ENCODE results near the gene LRP5.
"Not testable (repeated sequence)": the region's sequence is repeated elsewhere in the genome, so short reads cannot be mapped to it uniquely, and the experiment has no call there.

The LRP5 gene

DNA sequence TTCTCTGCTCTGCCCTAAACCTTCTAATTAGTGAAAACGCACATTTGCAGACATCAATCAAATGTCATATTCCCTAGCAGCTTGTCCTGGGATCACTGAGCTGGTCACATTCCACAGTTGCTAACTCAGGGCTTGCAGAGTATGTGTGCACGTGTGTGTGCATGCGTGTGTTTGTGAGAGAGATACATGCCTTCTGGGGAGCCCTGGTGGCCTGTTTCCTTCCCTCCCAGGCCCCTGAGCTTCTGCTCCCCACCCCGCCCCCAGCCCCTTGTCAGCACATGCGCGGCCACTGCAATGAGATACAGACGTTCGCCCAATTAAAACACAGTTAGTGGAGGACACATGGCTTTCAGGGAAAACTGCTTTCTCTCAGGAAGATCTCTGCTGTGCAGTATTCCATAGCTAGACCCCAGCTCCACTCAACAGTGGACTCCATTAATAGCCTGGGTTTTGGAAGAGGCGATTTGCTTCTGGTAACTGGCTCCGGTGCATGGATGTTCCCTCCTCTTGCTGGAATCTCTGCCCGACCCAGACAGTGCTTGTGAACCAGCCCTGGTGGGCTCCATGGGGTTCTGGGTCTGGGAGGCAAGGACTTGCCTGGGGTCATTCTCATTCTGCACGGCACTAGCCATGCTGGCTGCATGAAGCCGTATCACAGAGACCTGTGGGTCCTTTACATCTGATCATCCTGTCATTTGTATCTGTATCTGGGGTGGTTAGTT is 17.7 kb downstream of the LRP5 start:
- no peak for DNase-seq

DNA sequence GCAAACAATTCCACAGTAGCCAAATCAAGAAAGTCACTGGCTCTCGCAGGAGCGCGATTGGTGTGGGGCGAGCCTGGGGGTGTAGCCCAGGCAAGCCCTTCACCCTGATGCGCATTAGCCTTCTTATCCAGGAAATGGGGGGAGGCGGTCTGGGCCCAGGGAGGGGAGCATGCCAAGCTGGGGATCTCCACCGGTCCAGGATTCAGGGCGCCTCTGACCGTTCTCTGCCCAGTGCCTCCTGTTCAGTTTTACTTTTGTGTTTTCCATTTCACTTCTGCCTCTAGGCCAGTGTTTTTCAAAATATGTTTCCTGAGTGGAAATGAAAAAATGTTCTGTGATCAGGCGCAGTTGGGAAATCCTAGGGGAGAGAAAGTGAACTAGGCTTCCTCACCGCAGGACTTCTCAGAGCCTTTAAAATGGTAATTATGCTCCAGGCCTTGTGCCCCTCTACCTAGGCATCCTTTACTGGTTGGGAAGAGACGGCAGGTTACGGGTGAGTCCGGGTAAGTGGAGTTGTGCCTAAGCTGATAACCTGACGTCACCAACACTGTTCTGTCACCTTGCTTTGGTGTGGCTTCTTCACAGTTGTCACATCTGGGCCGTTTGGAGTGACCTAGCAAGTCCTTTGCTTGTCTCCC is 18.4 kb downstream of the LRP5 start:
- no peak for DNase-seq

DNA sequence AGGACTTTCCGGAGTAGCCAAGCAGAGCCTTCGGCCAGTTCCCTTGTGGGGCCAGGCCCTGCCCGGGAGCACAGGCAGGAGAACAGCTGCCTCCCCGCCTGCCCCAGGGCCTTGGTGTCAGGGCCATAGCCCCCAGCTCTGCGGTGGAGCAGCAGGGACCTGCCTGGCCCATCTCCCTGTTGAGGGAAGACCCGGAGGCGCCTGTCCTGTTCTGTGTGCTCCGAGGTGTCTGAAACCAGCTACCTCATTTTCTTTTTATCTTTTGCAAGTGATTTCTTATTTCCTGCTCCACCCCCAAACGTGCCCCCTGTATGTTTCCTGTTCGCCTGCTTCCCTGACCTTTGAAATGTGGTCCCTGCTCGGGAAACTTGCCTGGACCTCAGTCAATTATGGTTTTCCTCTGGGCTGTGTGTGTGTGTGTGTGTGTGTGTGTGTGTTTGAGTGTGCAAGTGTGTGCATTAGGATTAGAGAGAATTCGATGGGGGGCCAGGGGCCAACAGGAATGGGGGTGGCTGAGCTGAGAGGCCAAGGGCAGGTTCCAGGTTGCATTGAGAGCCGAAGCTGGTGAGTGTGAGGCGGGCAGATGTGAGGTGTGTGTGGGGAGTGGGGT is 19.1 kb downstream of the LRP5 start:
- no peak for DNase-seq

DNA sequence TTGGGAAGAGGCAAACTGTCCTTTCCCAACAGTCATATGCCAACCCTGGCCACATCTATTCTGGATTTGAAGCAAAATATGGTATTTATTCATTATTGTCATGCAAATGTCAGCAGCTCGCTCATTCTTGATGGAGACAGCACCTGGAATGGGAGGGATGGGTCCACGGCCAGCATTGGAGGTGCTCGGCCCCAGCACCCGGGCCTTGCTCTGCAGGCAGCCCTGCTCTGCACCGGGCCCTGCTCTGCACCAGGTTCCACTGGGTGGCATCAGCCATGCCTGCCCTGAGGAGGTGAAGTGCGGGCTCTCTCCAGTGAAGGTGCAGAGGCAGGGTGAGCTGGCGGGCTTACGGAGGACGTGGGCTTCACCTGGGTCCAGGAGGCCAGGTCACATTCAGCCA is 19.8 kb downstream of the LRP5 start:
- DNase-seq: no peak

DNA sequence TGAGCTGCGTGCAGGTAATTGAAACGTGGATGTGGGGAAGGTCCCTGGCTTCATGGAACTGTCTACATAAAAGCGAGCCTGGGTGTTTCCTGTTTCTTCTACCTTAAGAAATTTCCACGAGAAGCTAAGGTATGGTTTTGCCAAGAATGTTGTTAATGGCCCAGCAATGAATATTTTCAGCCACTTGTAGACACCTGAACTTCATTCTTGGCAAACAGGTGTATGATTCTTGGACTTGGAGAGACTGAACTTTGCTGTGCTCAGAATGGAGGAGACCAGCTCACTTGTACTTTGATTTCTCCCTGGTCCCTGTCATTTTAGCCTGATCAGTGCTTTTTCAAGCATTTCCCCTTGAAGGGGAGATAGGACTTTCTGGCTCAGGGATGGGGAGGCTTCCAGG is 20.8 kb downstream of the LRP5 start:
- DNase-seq: no peak

DNA sequence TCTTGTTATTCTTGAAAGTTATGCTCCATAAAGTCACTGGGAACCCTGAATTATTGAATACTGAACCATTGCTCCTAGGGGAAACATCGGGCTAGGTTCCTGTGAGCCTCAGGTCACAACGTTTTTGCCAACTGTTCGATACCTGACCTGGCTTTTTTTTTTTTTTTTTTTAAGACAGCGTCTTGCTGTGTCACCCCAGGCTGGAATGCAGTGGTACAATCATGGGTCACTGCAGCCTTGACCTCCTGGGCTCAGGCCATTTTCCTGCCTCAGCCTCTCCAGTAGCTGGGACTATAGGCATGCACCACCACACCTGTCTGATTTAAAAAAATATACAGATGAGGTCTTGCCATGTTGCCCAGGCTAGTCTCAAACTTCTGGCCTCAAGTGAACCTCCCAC is 22.5 kb downstream of the LRP5 start:
- DNase-seq: no peak

DNA sequence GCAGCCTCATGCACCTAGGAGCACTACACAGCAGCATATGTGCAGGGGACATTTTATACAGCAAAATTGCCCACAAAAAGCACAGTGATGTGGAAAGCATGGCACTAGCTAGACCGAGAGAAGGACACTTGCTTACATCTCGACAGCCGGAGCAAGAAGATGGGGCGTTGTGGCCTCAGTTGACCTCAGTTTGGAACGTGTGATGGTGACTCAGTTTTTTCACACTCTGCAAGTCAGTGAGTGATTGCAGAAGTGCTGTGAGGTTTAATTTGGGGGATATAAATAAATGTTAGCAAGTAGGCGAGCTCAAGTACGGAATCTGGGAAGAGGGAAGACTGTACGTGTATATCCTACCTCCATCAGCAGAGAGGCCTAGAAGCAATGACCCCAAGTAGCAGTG is 23.3 kb downstream of the LRP5 start:
- DNase-seq: no peak

DNA sequence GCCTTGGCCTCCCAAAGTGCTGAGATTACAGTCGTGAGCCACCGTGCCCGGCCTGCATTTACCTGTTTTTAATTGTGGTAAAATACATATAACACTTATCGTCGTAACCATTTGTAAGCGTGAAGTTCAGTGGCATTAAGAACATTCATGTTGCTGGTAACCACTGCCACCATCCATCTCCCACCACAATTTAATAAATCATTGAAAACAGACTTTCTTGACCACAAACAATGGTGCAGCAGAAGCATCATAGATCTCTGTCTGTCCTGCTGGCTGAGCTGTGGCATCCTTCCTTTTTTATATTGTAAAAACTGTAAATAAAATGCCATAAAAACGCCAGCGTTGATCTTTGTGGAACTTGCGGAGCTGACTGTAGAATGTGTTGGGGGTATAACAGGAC is 24.3 kb downstream of the LRP5 start:
- no peak for DNase-seq

DNA sequence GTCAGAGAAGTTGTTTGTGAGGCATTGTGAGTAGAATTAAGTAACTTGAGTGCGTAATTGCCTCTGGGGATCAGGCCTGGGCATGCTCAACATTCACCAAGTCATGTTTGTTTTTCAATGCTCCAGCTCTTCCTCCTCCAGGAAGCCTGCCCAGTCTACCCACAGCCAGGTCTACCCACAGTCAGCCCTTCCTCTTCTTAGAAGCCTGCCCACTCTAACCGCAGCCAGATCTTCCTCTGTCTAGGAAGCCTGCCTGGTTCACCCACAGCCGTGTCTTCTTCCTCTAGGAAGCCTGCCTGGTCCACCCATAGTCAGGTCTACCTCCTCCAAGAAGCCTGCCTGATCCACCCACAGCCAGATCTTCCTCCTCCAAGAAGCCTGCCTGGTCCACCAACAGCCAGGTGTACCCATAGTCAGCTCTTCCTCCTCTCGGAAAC is 25.0 kb downstream of the LRP5 start:
- DNase-seq: peak; percentile 21

DNA sequence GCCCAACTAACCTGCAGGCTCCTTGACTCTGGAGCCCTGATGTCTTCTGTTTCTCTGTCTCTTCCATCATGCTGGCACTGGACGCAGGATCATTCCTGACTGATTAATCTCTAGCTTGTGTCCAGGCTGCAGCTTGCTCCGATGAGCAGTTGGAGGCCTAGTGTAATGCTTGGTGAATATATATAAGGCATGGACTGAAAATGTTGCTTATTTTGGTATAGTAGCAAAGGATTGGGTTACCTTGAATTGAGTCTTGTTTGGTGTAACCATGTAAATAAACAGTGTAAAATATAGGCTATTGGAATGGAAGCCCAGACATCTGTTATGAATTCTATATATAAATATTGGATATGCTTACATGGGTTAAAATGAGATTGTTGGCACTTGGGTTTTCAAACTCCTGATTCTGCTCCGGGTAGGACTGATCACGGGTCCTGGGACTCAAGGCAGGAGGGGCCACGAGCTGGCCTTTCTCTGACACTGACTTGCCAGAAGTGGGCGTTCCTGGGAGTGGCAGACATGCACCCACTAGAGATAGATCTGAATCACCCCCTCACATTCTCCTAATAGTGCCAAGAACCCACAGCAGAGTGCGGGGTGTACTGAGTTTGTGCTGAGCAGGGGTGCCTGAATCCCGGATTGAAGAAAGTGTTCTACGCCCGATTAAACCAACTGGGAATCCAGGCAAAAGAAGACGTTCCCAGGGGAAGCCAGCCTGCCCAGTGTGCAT is 25.8 kb downstream of the LRP5 start:
- DNase-seq: no peak

DNA sequence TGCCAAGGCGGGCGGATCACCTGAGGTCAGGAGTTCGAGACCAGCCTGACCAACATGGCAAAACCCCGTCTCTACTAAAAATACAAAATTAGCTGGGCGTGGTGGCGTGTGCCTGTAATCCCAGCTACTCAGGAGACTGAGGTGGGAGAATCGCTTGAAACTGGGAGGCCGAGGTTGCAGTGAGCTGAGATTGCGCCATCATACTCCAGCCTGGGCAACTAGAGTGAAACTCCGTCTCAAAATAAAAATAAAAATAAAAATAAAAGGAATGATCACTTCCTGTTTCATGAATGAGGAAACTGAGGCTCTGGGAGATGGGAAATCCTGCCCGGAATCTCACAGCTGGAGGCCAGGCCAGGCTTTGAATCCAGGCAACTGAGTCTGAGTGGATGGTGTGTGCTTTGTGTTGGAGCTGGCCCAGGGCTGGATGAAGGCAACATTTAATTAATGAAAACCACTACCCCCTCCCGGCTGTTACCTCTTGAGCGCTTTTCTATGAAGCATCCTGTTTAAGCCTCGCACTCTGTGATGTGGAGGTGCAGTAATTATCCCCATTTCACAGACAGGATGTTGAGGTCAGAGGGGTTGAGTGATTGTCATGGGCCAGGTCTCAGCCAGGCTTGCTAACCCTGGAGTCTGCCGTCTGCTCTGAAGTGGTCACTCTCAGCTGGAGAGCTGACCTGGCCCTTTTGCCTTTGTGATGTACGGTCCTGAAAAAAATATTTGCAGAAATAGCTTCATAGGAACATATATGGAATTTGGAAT is 27.8 kb downstream of the LRP5 start:
- peak; percentile 25 for DNase-seq

DNA sequence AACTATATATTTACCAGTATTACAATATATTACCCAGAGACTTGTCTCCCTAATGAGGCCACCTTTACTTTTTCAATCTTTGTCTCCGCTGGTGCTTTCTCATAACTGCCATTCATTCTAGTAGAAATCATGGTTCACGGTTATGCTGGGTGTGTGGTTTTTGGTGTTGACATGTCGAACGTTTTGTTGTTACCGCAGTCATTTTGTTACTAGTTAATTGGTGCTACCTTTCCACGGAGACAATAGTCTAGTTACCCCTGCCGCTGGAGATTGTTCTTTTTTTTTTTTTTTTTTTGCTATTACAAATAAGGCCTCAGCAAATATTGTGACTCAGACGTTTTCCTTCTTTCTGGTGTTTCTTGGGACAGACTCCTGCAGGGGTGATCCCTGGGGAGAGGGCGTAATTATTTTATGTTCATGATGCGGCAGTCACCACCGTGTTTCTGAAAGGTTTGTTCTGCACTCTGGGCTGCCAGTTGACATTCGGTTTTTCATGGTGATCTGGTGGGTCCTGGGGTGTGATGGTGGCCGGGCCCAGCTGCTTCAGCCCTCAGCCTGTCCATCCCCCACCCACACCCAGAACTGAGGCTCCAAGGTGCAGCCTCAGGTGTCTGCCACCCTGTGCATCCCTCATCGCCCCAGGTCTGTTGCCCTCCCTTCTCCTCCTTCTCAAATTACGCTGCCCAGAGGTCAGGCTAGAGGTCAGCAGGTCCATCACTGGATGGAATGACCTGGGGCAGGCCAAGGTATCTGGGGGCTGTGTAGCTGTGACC is 28.6 kb downstream of the LRP5 start:
- peak; percentile 76 for DNase-seq

DNA sequence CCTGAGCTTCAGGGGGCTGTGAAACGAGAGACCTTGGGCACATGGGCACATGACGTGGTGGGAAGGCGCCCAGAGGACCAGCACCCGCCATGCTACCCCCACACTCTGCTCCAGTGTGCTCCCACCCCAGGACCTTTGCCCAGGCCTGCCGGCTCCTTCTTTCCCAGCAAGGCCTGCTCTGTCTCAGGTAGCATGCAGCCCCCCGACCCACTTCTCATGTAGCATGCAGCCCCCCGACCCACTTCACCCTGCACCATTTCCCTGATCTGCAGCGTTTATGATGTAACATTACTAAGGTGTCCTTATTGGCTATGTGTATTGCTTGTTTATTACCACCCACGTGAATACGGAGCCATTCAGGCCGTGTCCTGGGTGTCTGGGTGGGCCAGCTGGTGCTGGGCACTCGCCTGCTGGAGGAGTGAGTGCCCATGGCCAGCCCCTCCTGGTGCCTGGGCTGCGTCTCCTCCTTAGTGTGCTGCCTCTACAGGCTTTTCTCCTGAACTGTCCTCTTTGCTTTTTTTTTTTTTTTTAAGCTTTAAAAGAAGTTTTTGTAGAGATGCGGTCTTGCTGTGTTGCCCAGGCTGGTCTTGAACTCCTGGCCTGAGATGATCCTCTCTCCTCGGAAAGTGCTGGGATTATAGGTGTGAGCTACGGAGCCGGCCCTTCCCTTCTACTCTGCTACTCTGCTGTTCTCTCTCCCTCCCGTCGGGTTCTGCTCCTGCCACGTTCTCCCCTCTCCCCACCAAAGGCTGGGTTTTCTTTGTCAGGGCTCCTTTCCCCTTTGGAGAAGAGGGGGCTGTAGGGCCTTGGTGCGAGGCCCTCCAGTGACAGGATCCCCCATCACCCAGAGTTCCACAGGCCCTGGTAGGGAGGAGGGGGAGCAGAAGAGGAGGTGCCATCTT is 29.4 kb downstream of the LRP5 start:
- peak; percentile 12 for DNase-seq

DNA sequence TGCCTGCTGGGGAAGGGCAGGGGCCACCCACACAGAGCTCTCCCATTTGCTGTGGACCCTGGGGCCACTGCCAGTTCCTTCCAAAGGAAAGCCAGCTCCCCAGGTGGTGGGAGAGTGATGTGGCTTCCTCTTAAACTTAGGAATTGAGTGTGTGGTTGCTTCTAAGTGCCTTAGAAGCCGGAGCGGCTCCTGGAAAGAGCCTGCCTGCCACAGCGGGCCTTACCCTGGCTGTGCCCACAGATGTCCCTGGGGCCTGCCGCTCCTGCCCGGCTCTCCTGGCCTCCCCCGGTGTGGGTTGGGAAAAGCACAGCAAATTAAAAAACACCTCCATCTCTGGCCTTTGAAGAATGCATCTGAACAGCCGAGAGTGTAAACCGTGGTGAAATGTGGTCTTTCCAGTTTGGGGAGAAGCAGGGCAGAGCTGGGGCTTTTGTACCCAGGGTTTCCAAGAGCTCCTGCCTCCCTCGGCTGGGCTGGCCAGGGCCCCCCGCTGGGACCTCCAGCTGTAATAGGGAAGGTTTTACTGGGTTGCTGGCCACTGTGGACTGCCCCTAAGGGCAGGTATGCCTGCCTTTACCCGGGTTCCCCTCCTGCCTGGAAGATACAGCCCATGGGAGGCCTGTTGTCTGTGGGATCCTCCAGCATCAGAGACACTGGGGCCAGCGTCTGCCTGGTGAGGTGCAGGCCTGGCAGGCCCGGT is 30.2 kb downstream of the LRP5 start:
- peak; percentile 41 for DNase-seq

DNA sequence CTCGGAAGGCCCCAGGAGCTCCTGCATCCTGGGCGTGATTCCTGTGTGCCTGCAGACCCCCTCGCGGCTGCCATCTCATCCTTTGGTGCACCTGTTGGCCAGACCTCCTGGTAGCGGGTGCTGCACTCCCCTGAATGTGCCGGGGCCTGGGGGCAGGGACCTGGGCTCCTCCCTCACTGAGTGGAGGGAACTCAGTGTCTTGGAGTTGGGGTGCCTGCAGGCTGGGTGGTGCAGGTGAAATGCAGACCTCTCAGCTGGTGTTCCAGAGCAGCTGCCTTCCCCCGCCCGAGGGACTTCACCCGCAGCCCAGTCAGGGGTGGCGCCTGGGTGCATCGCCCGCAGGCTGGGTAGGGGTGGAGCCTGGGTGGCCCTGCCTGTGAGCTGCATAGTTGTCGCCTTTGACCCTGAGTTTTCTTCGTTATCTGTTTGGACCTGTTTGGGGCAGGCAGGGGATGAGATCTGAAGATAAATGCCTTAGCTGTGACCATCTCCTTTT is 31.4 kb downstream of the LRP5 start:
- DNase-seq: no peak

DNA sequence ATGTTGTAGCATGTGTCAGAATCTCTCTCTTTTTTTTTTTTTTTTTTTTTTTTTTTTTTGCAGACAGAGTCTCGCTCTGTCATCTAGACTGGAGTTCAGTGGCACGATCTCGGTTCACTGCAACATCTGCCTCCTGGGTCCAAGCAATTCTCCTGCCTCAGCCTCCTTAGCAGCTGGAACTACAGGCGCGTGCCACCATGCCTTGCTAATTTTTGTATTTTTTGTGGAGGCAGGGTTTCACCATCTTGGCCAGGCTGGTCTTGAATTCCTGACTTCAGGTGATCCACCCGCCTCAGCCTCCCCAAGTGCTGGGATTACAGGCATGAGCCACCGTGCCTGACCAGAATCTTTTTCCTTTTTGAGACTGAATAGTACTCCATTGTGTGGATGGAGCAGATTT is 32.4 kb downstream of the LRP5 start:
- DNase-seq: not testable (repeated sequence)

DNA sequence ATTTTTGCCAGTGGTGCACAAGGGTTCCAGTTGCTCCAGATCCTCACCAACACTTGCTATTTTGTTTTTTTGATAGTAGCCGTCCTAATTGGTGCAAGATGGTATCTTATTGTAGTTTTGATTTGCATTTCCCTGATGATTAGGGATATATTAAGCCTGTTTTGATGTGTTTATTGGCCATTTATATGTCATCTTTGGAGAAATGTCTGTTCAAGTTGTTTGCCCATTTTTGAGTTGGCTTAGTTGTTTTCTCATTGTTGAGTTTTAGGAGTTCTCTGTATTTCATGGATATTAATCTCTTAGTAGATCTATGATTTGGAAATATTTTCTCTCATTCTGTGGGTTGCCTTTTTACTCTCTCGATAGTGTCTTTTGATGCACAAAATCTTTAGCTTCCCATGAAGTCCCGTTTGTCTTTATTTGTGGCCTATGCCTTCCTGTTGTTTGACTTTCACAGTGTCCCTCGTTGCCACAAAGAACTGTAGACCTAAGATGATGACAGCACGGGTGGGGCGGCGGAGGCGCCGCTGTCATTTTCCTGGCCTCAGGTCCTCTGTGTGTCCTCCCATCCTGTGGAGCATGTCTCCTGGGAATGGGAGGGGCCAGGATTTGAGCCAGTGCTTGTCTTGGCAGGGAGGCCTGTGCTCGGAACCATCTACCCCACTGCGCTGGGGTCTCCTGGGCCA is 33.5 kb downstream of the LRP5 start:
- DNase-seq: no peak

DNA sequence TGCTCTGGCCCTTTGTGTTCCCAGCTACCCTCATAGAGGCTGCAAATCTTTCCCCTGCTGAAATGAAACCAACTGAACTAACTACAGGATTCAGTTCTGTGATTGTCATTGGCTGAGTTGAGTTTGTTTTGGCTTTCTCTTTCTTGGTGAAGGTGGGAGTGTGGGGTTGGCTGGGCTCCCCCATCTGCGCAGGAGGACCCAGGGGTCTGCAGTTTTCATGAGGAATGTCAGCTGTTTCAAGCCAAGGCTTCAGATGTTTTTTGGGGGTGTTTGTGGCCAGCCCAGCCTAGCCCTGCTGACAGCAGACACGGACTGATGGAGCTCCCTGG is 34.0 kb downstream of the LRP5 start:
- no peak for DNase-seq

DNA sequence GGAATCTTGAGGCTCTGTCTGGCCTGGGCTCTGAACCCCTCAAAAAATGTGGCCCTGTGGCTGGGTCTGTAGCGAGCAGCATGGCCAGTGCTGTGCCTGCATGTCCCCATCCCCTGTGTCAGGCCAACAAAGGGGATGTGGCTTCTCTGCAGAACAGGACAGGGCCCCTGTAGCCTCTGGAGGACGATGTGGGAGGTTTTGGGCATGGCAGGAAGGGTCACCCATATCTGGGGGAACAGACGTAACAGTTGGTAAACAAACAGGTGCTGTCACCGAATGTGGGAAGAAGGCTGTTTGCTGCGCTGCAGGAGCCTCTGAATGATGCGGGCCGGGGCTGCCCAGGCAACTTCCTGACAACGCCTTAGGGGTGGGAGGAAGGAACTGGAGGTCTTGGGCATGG is 35.0 kb downstream of the LRP5 start:
- DNase-seq: no peak

DNA sequence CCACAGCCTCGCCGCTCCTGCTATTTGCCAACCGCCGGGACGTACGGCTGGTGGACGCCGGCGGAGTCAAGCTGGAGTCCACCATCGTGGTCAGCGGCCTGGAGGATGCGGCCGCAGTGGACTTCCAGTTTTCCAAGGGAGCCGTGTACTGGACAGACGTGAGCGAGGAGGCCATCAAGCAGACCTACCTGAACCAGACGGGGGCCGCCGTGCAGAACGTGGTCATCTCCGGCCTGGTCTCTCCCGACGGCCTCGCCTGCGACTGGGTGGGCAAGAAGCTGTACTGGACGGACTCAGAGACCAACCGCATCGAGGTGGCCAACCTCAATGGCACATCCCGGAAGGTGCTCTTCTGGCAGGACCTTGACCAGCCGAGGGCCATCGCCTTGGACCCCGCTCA is 35.5 kb downstream of the LRP5 start:
- no peak for DNase-seq

All from NCI-H69 (cell line).